ENCODE measurements around the gene ERLEC1.

Gene ERLEC1

GRCh38 chr2:53780056-53780455 is 6.8 kb upstream of the ERLEC1 start:
- H3K27me3 ChIP-seq: no peaks in the 10 kb centered on the region
- H4K20me1 ChIP-seq: peaks cover 42% of the 10 kb centered on the region
- no peak overlapping the region for H3K4me2 ChIP-seq
- H3K27ac ChIP-seq: no peak overlapping the region
- no peak for TF ChIP-seq Cebpa-rat (IDR thresholded peaks at IDR 0.05)
- H3K9me3 ChIP-seq: no peaks in the 10 kb centered on the region
- H3K36me3 ChIP-seq: peaks cover 67% of the 10 kb centered on the region
- no peak overlapping the region for H3K9ac ChIP-seq
- H3K4me3 ChIP-seq: no peak overlapping the region
- H3K4me1 ChIP-seq: peaks cover 14% of the 10 kb centered on the region

- no peak overlapping the region for H3K9ac ChIP-seq
- H3K36me3 ChIP-seq: peaks cover 50% of the 10 kb centered on the region
- peaks cover 21% of the 10 kb centered on the region for H3K4me1 ChIP-seq
- H3K9me3 ChIP-seq: no peaks in the 10 kb centered on the region
- no peak overlapping the region for H3K27ac ChIP-seq
- no peak overlapping the region for H3K4me2 ChIP-seq
- peaks cover 40% of the 10 kb centered on the region; the same call in 1 of the 2 replicates for H4K20me1 ChIP-seq
- TF ChIP-seq Cebpa-rat (IDR thresholded peaks at IDR 0.05): no peak
- no peaks in the 10 kb centered on the region for H3K27me3 ChIP-seq
- H3K4me3 ChIP-seq: no peak overlapping the region
These were observed 4.2 kb upstream of the ERLEC1 start for GRCh38 chr2:53782676-53783075.

GRCh38 chr2:53784436-53784835 is 2.4 kb upstream of the ERLEC1 start:
- H3K27ac ChIP-seq: no peak overlapping the region
- no peak for TF ChIP-seq Cebpa-rat (IDR thresholded peaks at IDR 0.05)
- peak overlapping the region; percentile 88 for H3K4me2 ChIP-seq

GRCh38 chr2:53785366-53785765 is 1.5 kb upstream of the ERLEC1 start:
- H4K20me1 ChIP-seq: peaks cover 48% of the 10 kb centered on the region
- no peaks in the 10 kb centered on the region for H3K27me3 ChIP-seq
- peak overlapping the region; percentile 88 for H3K9ac ChIP-seq
- H3K27ac ChIP-seq: peak overlapping the region; percentile 89
- H3K9me3 ChIP-seq: no peaks in the 10 kb centered on the region
- H3K36me3 ChIP-seq: peaks cover 26% of the 10 kb centered on the region
- TF ChIP-seq Cebpa-rat (IDR thresholded peaks at IDR 0.05): no peak
- H3K4me3 ChIP-seq: peak overlapping the region; percentile 86
- peak overlapping the region; percentile 88 for H3K4me2 ChIP-seq
- peaks cover 37% of the 10 kb centered on the region for H3K4me1 ChIP-seq

More at GRCh38 chr2:53784436-53784835, 2.4 kb upstream of the ERLEC1 start:
- Histone ChIP-seq H3K9ac (peak overlapping the region; percentile 88; the same call in 1 of the 2 replicates), H4K20me1 (peaks cover 46% of the 10 kb centered on the region), H3K36me3 (peaks cover 35% of the 10 kb centered on the region), H3K4me3 (no peak overlapping the region), H3K9me3 (no peaks in the 10 kb centered on the region), H3K4me1 (peaks cover 37% of the 10 kb centered on the region), H3K27me3 (no peaks in the 10 kb centered on the region)

- Histone ChIP-seq H4K20me1 (peaks cover 42% of the 10 kb centered on the region), H3K27me3 (no peaks in the 10 kb centered on the region), H3K36me3 (peaks cover 16% of the 10 kb centered on the region), H3K4me2 (peak overlapping the region; percentile 88), H3K4me3 (peak overlapping the region; percentile 86), H3K9me3 (no peaks in the 10 kb centered on the region), H3K4me1 (peaks cover 37% of the 10 kb centered on the region), H3K27ac (peak overlapping the region; percentile 89), H3K9ac (peak overlapping the region; percentile 88)
- no peak for TF ChIP-seq Cebpa-rat (IDR thresholded peaks at IDR 0.05)
These were observed 516 bp upstream of the ERLEC1 start for GRCh38 chr2:53786352-53786704.

- peak overlapping the region; percentile 88 for H3K9ac ChIP-seq
- peaks cover 2% of the 10 kb centered on the region; the same call in 1 of the 2 replicates for H3K36me3 ChIP-seq
- H3K4me2 ChIP-seq: peak overlapping the region; percentile 86
- peak overlapping the region; percentile 89 for H3K27ac ChIP-seq
- H4K20me1 ChIP-seq: peaks cover 47% of the 10 kb centered on the region
- no peak for TF ChIP-seq Cebpa-rat (IDR thresholded peaks at IDR 0.05)
- peaks cover 37% of the 10 kb centered on the region for H3K4me1 ChIP-seq
- no peaks in the 10 kb centered on the region for H3K9me3 ChIP-seq
- H3K27me3 ChIP-seq: no peaks in the 10 kb centered on the region
- peak overlapping the region; percentile 86 for H3K4me3 ChIP-seq
These were observed 908 bp downstream of the ERLEC1 start for GRCh38 chr2:53787614-53788289.

- Histone ChIP-seq H3K9me3 (no peaks in the 10 kb centered on the region), H3K4me2 (no peak overlapping the region), H3K36me3 (peaks cover 38% of the 10 kb centered on the region), H3K27me3 (no peaks in the 10 kb centered on the region), H4K20me1 (peaks cover 31% of the 10 kb centered on the region), H3K4me3 (no peak overlapping the region), H3K27ac (no peak overlapping the region), H3K4me1 (peaks cover 11% of the 10 kb centered on the region), H3K9ac (no peak overlapping the region)
- no peak for TF ChIP-seq Cebpa-rat (IDR thresholded peaks at IDR 0.05)
These were observed 6.4 kb downstream of the ERLEC1 start for GRCh38 chr2:53793261-53793660.

- TF ChIP-seq Cebpa-rat (IDR thresholded peaks at IDR 0.05): no peak
These were observed 7.0 kb downstream of the ERLEC1 start for GRCh38 chr2:53793821-53794220.

GRCh38 chr2:53801547-53801946 is 14.7 kb downstream of the ERLEC1 start:
- Histone ChIP-seq H3K4me2 (no peak overlapping the region), H3K9ac (no peak overlapping the region), H4K20me1 (no peaks in the 10 kb centered on the region), H3K4me1 (no peaks in the 10 kb centered on the region), H3K9me3 (no peaks in the 10 kb centered on the region), H3K27me3 (no peaks in the 10 kb centered on the region), H3K36me3 (peaks cover 80% of the 10 kb centered on the region), H3K4me3 (no peak overlapping the region), H3K27ac (no peak overlapping the region)
- TF ChIP-seq Cebpa-rat (IDR thresholded peaks at IDR 0.05): no peak

More at GRCh38 chr2:53793821-53794220, 7.0 kb downstream of the ERLEC1 start:
- peaks cover 28% of the 10 kb centered on the region; the same call in 1 of the 2 replicates for H4K20me1 ChIP-seq
- peaks cover 5% of the 10 kb centered on the region; the same call in 1 of the 2 replicates for H3K4me1 ChIP-seq
- no peak overlapping the region for H3K9ac ChIP-seq
- no peak overlapping the region for H3K4me3 ChIP-seq
- H3K27ac ChIP-seq: no peak overlapping the region
- H3K27me3 ChIP-seq: no peaks in the 10 kb centered on the region
- H3K4me2 ChIP-seq: no peak overlapping the region
- H3K36me3 ChIP-seq: peaks cover 41% of the 10 kb centered on the region
- no peaks in the 10 kb centered on the region for H3K9me3 ChIP-seq

GRCh38 chr2:53802617-53803151 is 15.8 kb downstream of the ERLEC1 start:
- no peak overlapping the region for H3K4me3 ChIP-seq
- no peak overlapping the region for H3K9ac ChIP-seq
- no peak overlapping the region for H3K27ac ChIP-seq
- TF ChIP-seq Cebpa-rat (IDR thresholded peaks at IDR 0.05): no peak
- H3K27me3 ChIP-seq: no peaks in the 10 kb centered on the region
- no peaks in the 10 kb centered on the region for H3K9me3 ChIP-seq
- H4K20me1 ChIP-seq: no peaks in the 10 kb centered on the region
- H3K36me3 ChIP-seq: peaks cover 81% of the 10 kb centered on the region
- H3K4me1 ChIP-seq: no peaks in the 10 kb centered on the region
- no peak overlapping the region for H3K4me2 ChIP-seq
